Measurements from ENCODE around the gene CLRN3. TPM values are rescaled to one million over a fixed set of nuclear protein-coding genes. Genes with fewer than 3 reads are reported as not detected.

CLRN3 gene
- total RNA-seq, 1 donor from 2014 or later = 0.52 TPM

- H3K4me1 ChIP-seq (ENCODE audit: control insufficient read depth in 3 of 3, insufficient read depth in 3 of 3, low read length in 3 of 3) = peaks cover 3 to 8% (median 5%) of the 10 kb centered on the region in 3 donors
- H3K27ac ChIP-seq (ENCODE audit: low read depth, low read length) = no peak overlapping the region
- no peaks in the 10 kb centered on the region for H3K36me3 ChIP-seq (ENCODE audit: control insufficient read depth in 3 of 3, insufficient read depth in 3 of 3, low read length in 3 of 3)
- peaks cover 0 to 3% (median 0%) of the 10 kb centered on the region in 3 donors for H3K9me3 ChIP-seq (ENCODE audit: control insufficient read depth in 3 of 3, low read length in 3 of 3)
- no peak overlapping the region for H3K9ac ChIP-seq (ENCODE audit: low read depth in 1 of 3, low read length in 3 of 3)
- no peak overlapping the region for H3K4me3 ChIP-seq (ENCODE audit: low read length in 3 of 3)
- H3K27me3 ChIP-seq (ENCODE audit: control insufficient read depth in 3 of 3, insufficient read depth in 3 of 3, low read length in 3 of 3) = no peaks in the 10 kb centered on the region
Observed at GRCh38 chr10:127928021-127928806, 35.5 kb upstream of the CLRN3 start.

DNA sequence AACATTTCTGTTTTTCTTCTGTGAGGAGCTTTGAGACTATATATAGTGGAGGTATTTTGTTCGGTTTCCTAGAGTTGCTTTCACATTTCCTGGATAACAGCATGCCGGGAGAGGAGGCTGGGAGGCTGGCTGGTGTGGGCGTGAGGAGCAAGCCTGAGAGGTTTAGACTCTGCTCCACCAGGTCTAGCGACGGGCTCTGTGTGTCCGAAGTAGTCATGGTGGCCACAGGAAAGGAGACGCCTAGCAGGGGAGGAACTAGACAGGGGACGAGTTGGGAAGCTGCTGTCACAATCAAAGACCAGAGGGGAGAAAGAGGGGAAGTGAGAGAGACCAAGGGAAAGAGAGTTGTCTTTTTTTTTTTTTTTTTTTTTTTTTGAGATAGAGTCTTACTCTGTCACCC, 33.7 kb upstream of the CLRN3 start:
- Histone ChIP-seq H3K27me3 (ENCODE audit: control insufficient read depth in 3 of 3, insufficient read depth in 3 of 3, low read length in 3 of 3) (no peaks in the 10 kb centered on the region), H3K27ac (ENCODE audit: low read depth, low read length) (no peak overlapping the region), H3K4me1 (ENCODE audit: control insufficient read depth in 3 of 3, insufficient read depth in 3 of 3, low read length in 3 of 3) (peaks cover 21 to 26% (median 23%) of the 10 kb centered on the region in 3 donors), H3K9me3 (ENCODE audit: control insufficient read depth in 3 of 3, low read length in 3 of 3) (no peaks in the 10 kb centered on the region), H3K9ac (ENCODE audit: low read depth in 1 of 3, low read length in 3 of 3) (no peak overlapping the region), H3K4me3 (ENCODE audit: low read length in 3 of 3) (no peak overlapping the region), H3K36me3 (ENCODE audit: control insufficient read depth in 3 of 3, insufficient read depth in 3 of 3, low read length in 3 of 3) (no peaks in the 10 kb centered on the region)

- Histone ChIP-seq H3K9ac (ENCODE audit: low read depth in 1 of 3, low read length in 3 of 3) (no peak overlapping the region), H3K27me3 (ENCODE audit: control insufficient read depth in 3 of 3, insufficient read depth in 3 of 3, low read length in 3 of 3) (no peaks in the 10 kb centered on the region), H3K36me3 (ENCODE audit: control insufficient read depth in 3 of 3, insufficient read depth in 3 of 3, low read length in 3 of 3) (no peaks in the 10 kb centered on the region), H3K9me3 (ENCODE audit: control insufficient read depth in 3 of 3, low read length in 3 of 3) (no peaks in the 10 kb centered on the region), H3K4me1 (ENCODE audit: control insufficient read depth in 3 of 3, insufficient read depth in 3 of 3, low read length in 3 of 3) (peaks cover 28 to 31% (median 29%) of the 10 kb centered on the region in 3 donors), H3K27ac (ENCODE audit: low read depth, low read length) (no peak overlapping the region), H3K4me3 (ENCODE audit: low read length in 3 of 3) (no peak overlapping the region)
Observed at GRCh38 chr10:127925471-127926207, 32.9 kb upstream of the CLRN3 start.

- H3K9ac ChIP-seq (ENCODE audit: low read depth in 1 of 3, low read length in 3 of 3) = no peak overlapping the region
- no peaks in the 10 kb centered on the region for H3K9me3 ChIP-seq (ENCODE audit: control insufficient read depth in 3 of 3, low read length in 3 of 3)
- no peak overlapping the region for H3K4me3 ChIP-seq (ENCODE audit: low read length in 3 of 3)
- H3K36me3 ChIP-seq (ENCODE audit: control insufficient read depth in 3 of 3, insufficient read depth in 3 of 3, low read length in 3 of 3) = no peaks in the 10 kb centered on the region
- H3K4me1 ChIP-seq (ENCODE audit: control insufficient read depth in 3 of 3, insufficient read depth in 3 of 3, low read length in 3 of 3) = peaks cover 47 to 51% (median 49%) of the 10 kb centered on the region in 3 donors
- peak overlapping the region; percentile 72 for H3K27ac ChIP-seq (ENCODE audit: low read depth, low read length)
- H3K27me3 ChIP-seq (ENCODE audit: control insufficient read depth in 3 of 3, insufficient read depth in 3 of 3, low read length in 3 of 3) = no peaks in the 10 kb centered on the region
Observed at GRCh38 chr10:127923646-127924045, 30.9 kb upstream of the CLRN3 start.

DNA sequence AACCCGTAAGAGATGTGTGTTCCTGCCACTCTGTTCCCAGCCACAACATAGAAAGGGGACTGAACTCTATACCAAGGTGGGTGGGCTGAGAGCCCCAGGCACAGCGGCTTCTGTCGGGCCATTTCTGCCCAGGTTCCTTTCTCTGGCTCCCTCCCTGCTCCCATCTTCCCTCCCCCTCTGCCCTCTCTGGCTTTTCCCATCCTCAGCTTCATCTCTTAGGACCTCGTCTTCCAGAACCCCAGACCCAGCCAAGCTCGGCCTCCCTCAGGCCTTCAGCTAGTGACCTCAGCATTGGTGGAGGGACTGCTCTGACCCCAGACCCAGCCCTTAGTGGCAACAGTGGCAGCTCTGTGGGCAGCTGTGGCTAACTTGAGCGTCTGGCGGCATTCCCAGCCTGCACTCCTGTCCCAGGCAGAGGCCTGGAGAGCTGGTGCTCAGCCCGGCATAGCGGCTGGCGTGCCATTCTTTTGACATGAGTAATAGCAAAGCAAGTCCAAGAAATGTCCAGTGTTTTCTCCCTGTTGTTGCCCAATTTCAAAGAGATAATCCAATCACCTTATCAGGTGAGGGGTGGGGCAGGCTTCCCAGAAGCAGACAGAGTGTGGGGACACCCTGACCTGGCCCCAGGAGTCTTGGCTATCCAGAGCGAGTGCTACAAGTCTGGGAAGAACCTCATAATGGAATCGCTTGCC, 30.1 kb upstream of the CLRN3 start:
- peak overlapping the region; percentile 72 for H3K27ac ChIP-seq (ENCODE audit: low read depth, low read length)
- peaks cover 45 to 53% (median 51%) of the 10 kb centered on the region in 3 donors for H3K4me1 ChIP-seq (ENCODE audit: control insufficient read depth in 3 of 3, insufficient read depth in 3 of 3, low read length in 3 of 3)
- H3K9me3 ChIP-seq (ENCODE audit: control insufficient read depth in 3 of 3, low read length in 3 of 3) = no peaks in the 10 kb centered on the region
- H3K27me3 ChIP-seq (ENCODE audit: control insufficient read depth in 3 of 3, insufficient read depth in 3 of 3, low read length in 3 of 3) = no peaks in the 10 kb centered on the region
- no peak overlapping the region for H3K9ac ChIP-seq (ENCODE audit: low read depth in 1 of 3, low read length in 3 of 3)
- no peaks in the 10 kb centered on the region for H3K36me3 ChIP-seq (ENCODE audit: control insufficient read depth in 3 of 3, insufficient read depth in 3 of 3, low read length in 3 of 3)
- no peak overlapping the region for H3K4me3 ChIP-seq (ENCODE audit: low read length in 3 of 3)

DNA sequence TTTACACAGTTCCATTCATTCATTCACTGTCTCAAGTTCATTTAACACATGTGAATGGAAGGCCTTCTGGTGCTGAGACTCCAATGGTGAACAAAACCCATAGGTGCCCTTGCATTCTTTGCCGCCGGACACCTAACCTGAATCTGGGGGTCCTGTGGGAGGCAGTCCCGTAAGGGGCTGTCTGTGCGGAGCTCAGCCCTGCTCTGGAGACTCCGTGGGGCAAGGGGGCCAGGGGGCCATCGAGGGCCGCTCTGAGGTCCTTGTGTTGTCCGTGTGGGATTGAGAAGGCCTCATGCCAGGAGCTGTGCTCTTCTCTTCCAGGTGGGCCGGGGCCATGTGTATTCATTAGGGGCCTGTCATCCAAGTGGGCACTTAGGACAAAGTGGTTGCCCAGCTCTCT, 29.5 kb upstream of the CLRN3 start:
- H3K4me3 ChIP-seq (ENCODE audit: low read length in 3 of 3) = no peak overlapping the region
- H3K9ac ChIP-seq (ENCODE audit: low read depth in 1 of 3, low read length in 3 of 3) = no peak overlapping the region
- H3K27me3 ChIP-seq (ENCODE audit: control insufficient read depth in 3 of 3, insufficient read depth in 3 of 3, low read length in 3 of 3) = no peaks in the 10 kb centered on the region
- no peaks in the 10 kb centered on the region for H3K36me3 ChIP-seq (ENCODE audit: control insufficient read depth in 3 of 3, insufficient read depth in 3 of 3, low read length in 3 of 3)
- H3K27ac ChIP-seq (ENCODE audit: low read depth, low read length) = peak overlapping the region; percentile 72
- H3K9me3 ChIP-seq (ENCODE audit: control insufficient read depth in 3 of 3, low read length in 3 of 3) = no peaks in the 10 kb centered on the region
- H3K4me1 ChIP-seq (ENCODE audit: control insufficient read depth in 3 of 3, insufficient read depth in 3 of 3, low read length in 3 of 3) = peaks cover 45 to 53% (median 53%) of the 10 kb centered on the region in 3 donors

DNA sequence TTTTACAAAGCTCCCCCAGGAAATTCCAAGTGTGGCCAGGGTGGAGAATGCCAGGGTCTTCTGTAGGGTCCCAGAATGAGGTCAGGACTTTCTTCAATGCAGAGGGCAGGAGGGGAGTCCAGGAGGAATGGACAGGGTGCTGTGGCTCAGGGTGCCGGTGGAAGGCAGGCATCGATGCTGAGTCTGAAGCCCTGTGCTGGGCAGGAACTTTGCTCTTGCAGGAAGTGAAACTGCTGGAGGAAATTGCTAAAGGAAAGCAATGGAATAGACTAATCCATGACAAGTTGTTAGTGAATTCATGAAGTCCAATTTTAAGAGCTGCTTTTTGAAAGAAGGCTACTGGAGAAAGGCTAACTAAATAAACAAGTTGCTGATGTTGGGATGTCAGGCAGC, 29.0 kb upstream of the CLRN3 start:
- H3K9me3 ChIP-seq (ENCODE audit: control insufficient read depth in 3 of 3, low read length in 3 of 3) = no peaks in the 10 kb centered on the region
- no peaks in the 10 kb centered on the region for H3K27me3 ChIP-seq (ENCODE audit: control insufficient read depth in 3 of 3, insufficient read depth in 3 of 3, low read length in 3 of 3)
- H3K27ac ChIP-seq (ENCODE audit: low read depth, low read length) = no peak overlapping the region
- no peaks in the 10 kb centered on the region for H3K36me3 ChIP-seq (ENCODE audit: control insufficient read depth in 3 of 3, insufficient read depth in 3 of 3, low read length in 3 of 3)
- H3K4me3 ChIP-seq (ENCODE audit: low read length in 3 of 3) = no peak overlapping the region
- H3K9ac ChIP-seq (ENCODE audit: low read depth in 1 of 3, low read length in 3 of 3) = no peak overlapping the region
- H3K4me1 ChIP-seq (ENCODE audit: control insufficient read depth in 3 of 3, insufficient read depth in 3 of 3, low read length in 3 of 3) = peaks cover 45 to 54% (median 53%) of the 10 kb centered on the region in 3 donors

DNA sequence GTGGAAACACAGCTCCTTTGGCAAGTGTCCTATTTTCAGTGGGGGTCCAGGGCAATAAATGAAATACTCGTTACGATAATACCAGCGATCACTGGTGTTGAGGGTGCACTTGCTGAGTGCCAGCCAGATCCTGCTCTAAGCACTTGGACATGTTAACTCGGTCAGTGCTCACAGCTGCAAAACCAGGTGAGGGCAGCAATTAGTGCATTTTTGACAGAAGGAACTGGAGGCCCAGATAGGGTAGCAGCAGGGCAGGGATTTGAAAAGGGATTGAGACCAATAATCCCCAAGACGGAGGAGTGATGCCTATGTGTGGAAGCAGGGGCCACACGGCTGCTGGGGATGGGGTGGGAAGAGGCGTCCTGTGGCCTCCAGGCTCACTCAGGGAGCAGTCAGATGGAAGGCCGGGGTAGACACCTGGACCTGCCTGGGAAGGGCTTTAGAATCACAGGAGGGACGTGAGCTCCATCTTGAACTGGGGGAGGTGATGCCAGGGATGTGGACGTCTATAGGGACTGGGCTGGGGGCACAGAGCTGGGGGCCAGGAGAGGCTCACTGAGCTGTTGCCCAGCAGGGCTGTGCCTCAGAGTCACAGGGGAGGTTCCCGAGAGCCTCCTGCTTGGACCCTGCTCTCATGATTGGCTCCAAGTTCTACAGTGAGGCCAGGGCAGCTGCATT, 28.5 kb upstream of the CLRN3 start:
- Histone ChIP-seq H3K9me3 (ENCODE audit: control insufficient read depth in 3 of 3, low read length in 3 of 3) (no peaks in the 10 kb centered on the region), H3K4me3 (ENCODE audit: low read length in 3 of 3) (no peak overlapping the region), H3K36me3 (ENCODE audit: control insufficient read depth in 3 of 3, insufficient read depth in 3 of 3, low read length in 3 of 3) (no peaks in the 10 kb centered on the region), H3K9ac (ENCODE audit: low read depth in 1 of 3, low read length in 3 of 3) (no peak overlapping the region), H3K4me1 (ENCODE audit: control insufficient read depth in 3 of 3, insufficient read depth in 3 of 3, low read length in 3 of 3) (peaks cover 45 to 53% (median 52%) of the 10 kb centered on the region in 3 donors), H3K27me3 (ENCODE audit: control insufficient read depth in 3 of 3, insufficient read depth in 3 of 3, low read length in 3 of 3) (no peaks in the 10 kb centered on the region), H3K27ac (ENCODE audit: low read depth, low read length) (no peak overlapping the region)

DNA sequence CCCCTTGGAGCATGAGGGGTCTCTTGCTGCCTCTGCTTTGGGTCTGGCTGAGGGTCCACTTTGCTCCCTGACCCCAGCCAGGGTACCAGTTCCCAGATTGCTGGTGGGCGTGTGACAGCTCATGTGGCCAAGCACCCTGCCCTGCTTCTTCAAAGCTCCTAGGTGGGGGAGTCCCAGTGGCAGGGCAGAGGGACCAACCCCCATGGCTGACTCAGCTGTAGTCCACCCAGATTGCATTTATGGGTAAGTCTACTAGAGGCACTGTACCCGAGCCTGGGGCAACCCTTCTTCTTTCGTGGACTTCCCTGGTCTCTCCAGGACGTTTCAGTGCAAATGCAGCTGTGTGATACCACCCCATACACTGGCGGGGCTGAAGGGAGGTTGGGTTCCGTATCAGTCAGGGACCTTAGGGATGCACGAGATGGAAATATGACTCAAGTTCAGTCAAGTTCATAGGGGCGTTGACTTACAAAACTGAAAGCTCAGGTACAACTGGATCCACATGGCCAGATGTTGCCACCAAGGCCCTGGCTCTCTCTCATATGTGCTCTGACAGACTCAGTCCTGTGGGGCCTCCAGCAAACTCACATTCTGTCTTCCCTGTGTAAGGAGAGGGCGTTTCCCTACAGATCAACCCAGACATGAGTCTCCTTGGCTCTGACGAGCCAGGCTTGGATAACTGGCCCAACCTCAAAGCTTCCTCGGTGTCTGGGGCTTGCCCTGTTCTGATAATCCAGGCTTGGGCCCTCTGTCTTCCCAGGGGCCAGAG, 27.7 kb upstream of the CLRN3 start:
- H3K4me1 ChIP-seq (ENCODE audit: control insufficient read depth in 3 of 3, insufficient read depth in 3 of 3, low read length in 3 of 3) = peaks cover 43 to 52% (median 51%) of the 10 kb centered on the region in 3 donors
- H3K4me3 ChIP-seq (ENCODE audit: low read length in 3 of 3) = peak overlapping the region in 2 of 3 donors; percentile 2 to 36
- peak overlapping the region; percentile 28 for H3K27ac ChIP-seq (ENCODE audit: low read depth, low read length)
- no peak overlapping the region for H3K9ac ChIP-seq (ENCODE audit: low read depth in 1 of 3, low read length in 3 of 3)
- no peaks in the 10 kb centered on the region for H3K36me3 ChIP-seq (ENCODE audit: control insufficient read depth in 3 of 3, insufficient read depth in 3 of 3, low read length in 3 of 3)
- H3K9me3 ChIP-seq (ENCODE audit: control insufficient read depth in 3 of 3, low read length in 3 of 3) = no peaks in the 10 kb centered on the region
- H3K27me3 ChIP-seq (ENCODE audit: control insufficient read depth in 3 of 3, insufficient read depth in 3 of 3, low read length in 3 of 3) = no peaks in the 10 kb centered on the region
